ENCODE results near the gene LZTR1.

The LZTR1 gene

GRCh38 chr22:20957102-20957682, 24.9 kb upstream of the LZTR1 start:
- no peaks in the 10 kb centered on the region for H3K9me3 ChIP-seq (replicated peaks; ENCODE audit: insufficient read depth, low read length)
- peaks cover 14% of the 10 kb centered on the region for H3K79me2 ChIP-seq (ENCODE audit: low read length)
- no peak for TF ChIP-seq EZH2phosphoT487 (IDR thresholded peaks at IDR 0.05; ENCODE audit: low read length)
- TF ChIP-seq EZH2 (optimal IDR thresholded peaks at IDR 0.05; ENCODE audit: low read depth, low read length): no peak
- no peak for TF ChIP-seq CTCF (IDR thresholded peaks at IDR 0.05; ENCODE audit: low read length)
- H3K9ac ChIP-seq (ENCODE audit: low read length): no peak overlapping the region
- H2AFZ ChIP-seq (ENCODE audit: low read length): no peak overlapping the region
- no peak overlapping the region for H3K4me3 ChIP-seq (ENCODE audit: low read length)
- H3F3A ChIP-seq (ENCODE audit: insufficient read depth, low read length): no peaks in the 10 kb centered on the region; the same call in 1 of the 2 replicates
- no peaks in the 10 kb centered on the region for H3K4me1 ChIP-seq (ENCODE audit: low read length)
- H3K9me2 ChIP-seq (replicated peaks; ENCODE audit: insufficient read depth, low read length): no peaks in the 10 kb centered on the region
- DNase-seq: no peak
- H3K27me3 ChIP-seq (replicated peaks; ENCODE audit: insufficient read depth, low read length): no peaks in the 10 kb centered on the region
- H3K36me3 ChIP-seq (replicated peaks; ENCODE audit: insufficient read depth, low read length): no peaks in the 10 kb centered on the region; the same call in 1 of the 2 replicates
- H3K27ac ChIP-seq (ENCODE audit: low read length): no peak overlapping the region
- H3K4me2 ChIP-seq (ENCODE audit: low read depth, low read length): no peak overlapping the region
- H4K20me1 ChIP-seq (ENCODE audit: insufficient read depth, low read length): no peaks in the 10 kb centered on the region

GRCh38 chr22:20957683-20958431, 24.2 kb upstream of the LZTR1 start:
- Histone ChIP-seq H3F3A (ENCODE audit: insufficient read depth, low read length) (no peaks in the 10 kb centered on the region; the same call in 1 of the 2 replicates), H3K79me2 (ENCODE audit: low read length) (peaks cover 7% of the 10 kb centered on the region; the same call in 1 of the 2 replicates), H4K20me1 (ENCODE audit: insufficient read depth, low read length) (no peaks in the 10 kb centered on the region), H3K9me3 (replicated peaks; ENCODE audit: insufficient read depth, low read length) (no peaks in the 10 kb centered on the region), H3K27ac (ENCODE audit: low read length) (no peak overlapping the region), H3K9me2 (replicated peaks; ENCODE audit: insufficient read depth, low read length) (no peaks in the 10 kb centered on the region), H3K36me3 (replicated peaks; ENCODE audit: insufficient read depth, low read length) (no peaks in the 10 kb centered on the region; the same call in 1 of the 2 replicates), H3K27me3 (replicated peaks; ENCODE audit: insufficient read depth, low read length) (no peaks in the 10 kb centered on the region), H3K4me1 (ENCODE audit: low read length) (no peaks in the 10 kb centered on the region), H3K4me3 (ENCODE audit: low read length) (no peak overlapping the region), H3K4me2 (ENCODE audit: low read depth, low read length) (no peak overlapping the region), H3K9ac (ENCODE audit: low read length) (no peak overlapping the region), H2AFZ (ENCODE audit: low read length) (no peak overlapping the region)
- no peak for DNase-seq
- no peak for TF ChIP-seq EZH2phosphoT487 (IDR thresholded peaks at IDR 0.05; ENCODE audit: low read length)

GRCh38 chr22:20959578-20960461, 22.3 kb upstream of the LZTR1 start:
- H3K4me3 ChIP-seq (ENCODE audit: low read length): no peak overlapping the region
- H3K9ac ChIP-seq (ENCODE audit: low read length): no peak overlapping the region
- TF ChIP-seq CTCF (IDR thresholded peaks at IDR 0.05; ENCODE audit: low read length): no peak
- DNase-seq: no peak
- no peaks in the 10 kb centered on the region for H3K9me3 ChIP-seq (replicated peaks; ENCODE audit: insufficient read depth, low read length)
- H3K4me2 ChIP-seq (ENCODE audit: low read depth, low read length): no peak overlapping the region
- no peaks in the 10 kb centered on the region for H3K79me2 ChIP-seq (ENCODE audit: low read length)
- no peaks in the 10 kb centered on the region for H3K9me2 ChIP-seq (replicated peaks; ENCODE audit: insufficient read depth, low read length)
- H4K20me1 ChIP-seq (ENCODE audit: insufficient read depth, low read length): no peaks in the 10 kb centered on the region
- H3K27me3 ChIP-seq (replicated peaks; ENCODE audit: insufficient read depth, low read length): peaks cover 7% of the 10 kb centered on the region; the same call in 1 of the 2 replicates
- H3K36me3 ChIP-seq (replicated peaks; ENCODE audit: insufficient read depth, low read length): no peaks in the 10 kb centered on the region
- H3F3A ChIP-seq (ENCODE audit: insufficient read depth, low read length): no peaks in the 10 kb centered on the region; the same call in 1 of the 2 replicates
- no peak overlapping the region for H2AFZ ChIP-seq (ENCODE audit: low read length)
- H3K27ac ChIP-seq (ENCODE audit: low read length): no peak overlapping the region
- no peaks in the 10 kb centered on the region for H3K4me1 ChIP-seq (ENCODE audit: low read length)

All from MM.1S (cell line).